Gastrocnemius medialis (tissue), 4 donors: Measurements from ENCODE around the gene MAG.

Experiments
- POLR2A ChIP-seq, 2 donors: fragments of 450-650 bp; IDR thresholded peaks; one replicate each; pipeline ENCODE4 v1.6.1; 2017; ENCODE audit warnings: antibody characterized with exemption in 2 of 2, mild to moderate bottlenecking in 2 of 2, moderate library complexity in 2 of 2
- TF ChIP-seq, protein P1 (sequence below), 5 experiments: fragments of 450-650 bp in 3 of 5; fragments of 200-600 bp in 2 of 5; sonication (generic) in 2 of 5; IDR thresholded peaks in 4 of 5; conservative IDR thresholded peaks in 1 of 5; 1 replicate in 4 of 5; 2 replicates in 1 of 5; pipeline ENCODE4 v1.5.1; 2016 to 2019; ENCODE audit warnings: antibody characterized with exemption in 5 of 5, mild to moderate bottlenecking in 3 of 5, moderate library complexity in 3 of 5

DNA sequence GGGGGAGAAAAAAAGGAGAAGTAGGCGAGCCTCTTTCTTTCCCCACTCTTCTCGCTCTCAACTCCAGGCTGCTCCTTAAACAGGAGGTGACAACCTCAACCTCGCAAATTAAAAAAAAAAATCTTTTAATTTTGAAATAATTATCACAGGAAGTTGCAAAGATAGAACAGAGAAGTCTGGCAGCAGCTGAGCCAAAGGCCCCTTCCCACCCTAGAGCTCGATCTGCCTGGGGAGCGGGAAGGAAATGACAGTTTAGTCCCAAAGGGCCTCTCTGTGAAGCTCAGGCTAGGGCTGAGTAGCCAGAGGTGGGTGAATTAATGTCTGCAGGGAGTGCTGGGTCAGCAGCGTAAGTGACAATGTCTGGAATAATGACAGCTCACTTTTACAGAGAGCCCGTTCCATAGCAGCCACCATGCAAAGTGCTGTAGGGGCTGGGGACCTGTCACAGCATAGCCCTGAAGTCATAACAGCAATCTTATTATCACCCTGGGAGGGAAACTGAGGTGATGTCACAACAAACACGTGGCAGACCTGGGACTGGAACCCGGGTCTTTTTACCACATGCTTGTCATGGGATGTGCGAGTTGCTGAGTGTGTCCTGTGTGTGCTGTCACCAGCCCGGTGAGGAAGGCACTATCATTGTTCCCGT is 28.2 kb downstream of the MAG start:
- TF ChIP-seq POLR2A (IDR thresholded peaks at IDR 0.05) = no peak
- TF ChIP-seq, protein P1, sequence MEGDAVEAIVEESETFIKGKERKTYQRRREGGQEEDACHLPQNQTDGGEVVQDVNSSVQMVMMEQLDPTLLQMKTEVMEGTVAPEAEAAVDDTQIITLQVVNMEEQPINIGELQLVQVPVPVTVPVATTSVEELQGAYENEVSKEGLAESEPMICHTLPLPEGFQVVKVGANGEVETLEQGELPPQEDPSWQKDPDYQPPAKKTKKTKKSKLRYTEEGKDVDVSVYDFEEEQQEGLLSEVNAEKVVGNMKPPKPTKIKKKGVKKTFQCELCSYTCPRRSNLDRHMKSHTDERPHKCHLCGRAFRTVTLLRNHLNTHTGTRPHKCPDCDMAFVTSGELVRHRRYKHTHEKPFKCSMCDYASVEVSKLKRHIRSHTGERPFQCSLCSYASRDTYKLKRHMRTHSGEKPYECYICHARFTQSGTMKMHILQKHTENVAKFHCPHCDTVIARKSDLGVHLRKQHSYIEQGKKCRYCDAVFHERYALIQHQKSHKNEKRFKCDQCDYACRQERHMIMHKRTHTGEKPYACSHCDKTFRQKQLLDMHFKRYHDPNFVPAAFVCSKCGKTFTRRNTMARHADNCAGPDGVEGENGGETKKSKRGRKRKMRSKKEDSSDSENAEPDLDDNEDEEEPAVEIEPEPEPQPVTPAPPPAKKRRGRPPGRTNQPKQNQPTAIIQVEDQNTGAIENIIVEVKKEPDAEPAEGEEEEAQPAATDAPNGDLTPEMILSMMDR (IDR thresholded peaks at IDR 0.05 in 4 of 5, conservative IDR thresholded peaks at IDR 0.05 in 1 of 5) = no peak
